ENCODE data around the gene CERS4.
A peak's percentile ranks its signal among the peaks of the same experiment; 100 is the strongest.

Gene CERS4

DNA sequence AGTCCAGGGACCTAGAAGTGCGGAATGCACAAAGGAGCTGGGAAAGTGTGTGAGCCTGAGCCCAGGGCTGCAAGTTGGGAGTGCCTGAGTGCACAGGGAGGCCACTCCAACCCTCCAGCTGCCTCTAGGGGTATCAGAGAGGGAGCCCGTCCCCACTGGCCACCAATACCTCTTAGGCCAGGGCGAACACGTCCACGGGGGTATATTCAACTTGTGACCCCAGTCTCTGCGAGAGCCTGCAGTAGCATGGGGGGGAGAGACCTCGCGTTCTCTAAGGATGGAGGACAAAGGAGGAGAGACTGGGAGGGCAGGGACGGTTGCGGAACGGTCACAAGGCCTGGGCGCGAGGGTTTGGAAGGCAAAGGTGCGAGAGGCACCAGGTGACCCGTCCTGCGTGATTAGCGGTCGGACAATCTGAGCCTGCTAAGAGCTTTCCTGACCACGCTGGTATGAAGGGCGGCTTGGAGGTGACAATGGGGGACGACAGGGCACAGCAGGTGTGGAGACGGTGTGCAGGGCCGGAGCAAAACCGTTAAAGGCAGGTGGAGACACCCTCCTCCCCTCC, 98.3 kb downstream of the CERS4 start:
- Histone ChIP-seq H2BK120ac (ENCODE audit: low read depth, low read length) (no peak overlapping the region), H2BK12ac (ENCODE audit: low read length in 2 of 2) (no peak overlapping the region), H3K4me1 (ENCODE audit: control insufficient read depth, insufficient read depth, low read depth, low read length) (peaks cover 21% of the 10 kb centered on the region), H3K27me3 (ENCODE audit: control insufficient read depth in 1 of 2, insufficient read depth in 1 of 2, low read length in 2 of 2) (no peaks in the 10 kb centered on the region), H3K9me3 (ENCODE audit: control insufficient read depth, low read length) (no peaks in the 10 kb centered on the region), H3K4me2 (ENCODE audit: low read length, poor library complexity, severe bottlenecking) (peak overlapping the region; percentile 79), H3K27ac (ENCODE audit: low read length, poor library complexity, severe bottlenecking) (no peak overlapping the region), H3K18ac (ENCODE audit: low read depth in 1 of 2, low read length in 2 of 2) (peak overlapping the region in 1 of 2 experiments; percentile 15), H3K14ac (ENCODE audit: low read length in 2 of 2) (no peak overlapping the region), H2BK5ac (ENCODE audit: low read depth, low read length, poor library complexity, severe bottlenecking) (no peak overlapping the region), H3K36me3 (ENCODE audit: control insufficient read depth in 1 of 2, insufficient read depth in 2 of 2, low read depth in 1 of 2, low read length in 2 of 2) (peaks cover 31 to 56% of the 10 kb centered on the region in 2 experiments), H3K23ac (ENCODE audit: low read length in 2 of 2) (no peak overlapping the region), H3K9ac (ENCODE audit: low read length) (peak overlapping the region; percentile 69), H4K8ac (ENCODE audit: low read length) (peak overlapping the region; percentile 42), H3K4ac (ENCODE audit: low read depth in 1 of 2, low read length in 2 of 2) (no peak overlapping the region), H2AFZ (ENCODE audit: low read depth, low read length) (peak overlapping the region; percentile 74), H3K4me3 (ENCODE audit: insufficient read depth in 1 of 2, low read depth in 1 of 2, low read length in 2 of 2) (peak overlapping the region; percentile 65 to 82), H2AK5ac (ENCODE audit: low read length, severe bottlenecking) (no peak overlapping the region), H3K79me1 (replicated peaks; ENCODE audit: low read length, poor library complexity, severe bottlenecking) (peaks cover 14% of the 10 kb centered on the region), H4K91ac (ENCODE audit: low read length) (no peak overlapping the region), H2BK15ac (ENCODE audit: low read depth, poor library complexity, severe bottlenecking) (no peak overlapping the region)
- 15% methylated on average over 24 of the region's 24 CpGs for WGBS
- no peak for DNase-seq

GRCh38 chr19:8307965-8308866, 99.0 kb downstream of the CERS4 start, which contains the start of gene CD320:
TSS of gene CD320 (minus strand) at chr19:8308358. CDS start at chr19:8308290, 68 bp downstream.
- Histone ChIP-seq H3K4me3 (ENCODE audit: insufficient read depth in 1 of 2, low read depth in 1 of 2, low read length in 2 of 2) (peak within 1 kb of the TSS; percentile 65 to 82), H3K27ac (ENCODE audit: low read length, poor library complexity, severe bottlenecking) (no peak within 1 kb of the TSS), H3K14ac (ENCODE audit: low read length in 2 of 2) (peak within 1 kb of the TSS in 1 of 2 experiments; percentile 29), H4K91ac (ENCODE audit: low read length) (no peak within 1 kb of the TSS), H3K23ac (ENCODE audit: low read length in 2 of 2) (peak within 1 kb of the TSS in 1 of 2 experiments; percentile 20), H3K79me1 (replicated peaks; ENCODE audit: low read length, poor library complexity, severe bottlenecking) (peaks cover 14% of the 10 kb centered on the region), H3K9me3 (ENCODE audit: control insufficient read depth, low read length) (no peaks in the 10 kb centered on the region), H3K9ac (ENCODE audit: low read length) (peak within 1 kb of the TSS; percentile 69), H2AFZ (ENCODE audit: low read depth, low read length) (peak within 1 kb of the TSS; percentile 74), H3K27me3 (ENCODE audit: control insufficient read depth in 1 of 2, insufficient read depth in 1 of 2, low read length in 2 of 2) (no peaks in the 10 kb centered on the region), H3K4ac (ENCODE audit: low read depth in 1 of 2, low read length in 2 of 2) (peak within 1 kb of the TSS in 1 of 2 experiments; percentile 27), H3K36me3 (ENCODE audit: control insufficient read depth in 1 of 2, insufficient read depth in 2 of 2, low read depth in 1 of 2, low read length in 2 of 2) (peaks cover 33 to 61% of the 10 kb centered on the region in 2 experiments), H2BK5ac (ENCODE audit: low read depth, low read length, poor library complexity, severe bottlenecking) (no peak within 1 kb of the TSS), H3K18ac (ENCODE audit: low read depth in 1 of 2, low read length in 2 of 2) (peak within 1 kb of the TSS in 1 of 2 experiments; percentile 49), H3K4me1 (ENCODE audit: control insufficient read depth, insufficient read depth, low read depth, low read length) (peaks cover 21% of the 10 kb centered on the region), H2BK120ac (ENCODE audit: low read depth, low read length) (no peak within 1 kb of the TSS), H2BK12ac (ENCODE audit: low read length in 2 of 2) (no peak within 1 kb of the TSS), H2BK15ac (ENCODE audit: low read depth, poor library complexity, severe bottlenecking) (no peak within 1 kb of the TSS), H3K4me2 (ENCODE audit: low read length, poor library complexity, severe bottlenecking) (peak within 1 kb of the TSS; percentile 79), H4K8ac (ENCODE audit: low read length) (peak within 1 kb of the TSS; percentile 42), H2AK5ac (ENCODE audit: low read length, severe bottlenecking) (no peak within 1 kb of the TSS)
- peak; percentile 92 for DNase-seq
- under 1% methylated on average over 48 of the region's 63 CpGs for WGBS

DNA sequence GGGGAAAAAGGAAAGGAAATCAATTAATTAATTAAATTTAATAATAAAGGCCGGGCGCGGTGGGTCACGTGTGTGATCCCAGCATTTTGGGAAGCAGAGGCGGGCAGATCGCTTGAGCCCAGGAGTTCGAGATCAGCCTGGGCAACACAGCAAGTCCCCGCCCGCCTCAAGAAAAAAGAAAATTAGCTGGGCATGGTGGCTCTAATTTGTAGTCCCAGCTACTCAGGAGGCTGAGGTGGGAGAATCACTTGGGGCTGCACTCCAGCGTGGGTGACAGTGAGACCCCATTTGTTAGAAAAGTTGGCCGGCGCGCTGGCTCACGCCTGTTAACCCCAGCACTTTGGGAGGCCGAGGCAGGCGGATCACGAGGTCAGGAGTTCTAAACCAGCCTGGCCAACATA, 99.7 kb downstream of the CERS4 start:
- Histone ChIP-seq H3K4me3 (ENCODE audit: insufficient read depth in 1 of 2, low read depth in 1 of 2, low read length in 2 of 2) (peak overlapping the region in 1 of 2 experiments; percentile 82), H2BK5ac (ENCODE audit: low read depth, low read length, poor library complexity, severe bottlenecking) (no peak overlapping the region), H4K91ac (ENCODE audit: low read length) (no peak overlapping the region), H3K27ac (ENCODE audit: low read length, poor library complexity, severe bottlenecking) (no peak overlapping the region), H3K23ac (ENCODE audit: low read length in 2 of 2) (no peak overlapping the region), H3K9me3 (ENCODE audit: control insufficient read depth, low read length) (no peaks in the 10 kb centered on the region), H3K27me3 (ENCODE audit: control insufficient read depth in 1 of 2, insufficient read depth in 1 of 2, low read length in 2 of 2) (no peaks in the 10 kb centered on the region), H2AK5ac (ENCODE audit: low read length, severe bottlenecking) (no peak overlapping the region), H2BK12ac (ENCODE audit: low read length in 2 of 2) (no peak overlapping the region), H3K36me3 (ENCODE audit: control insufficient read depth in 1 of 2, insufficient read depth in 2 of 2, low read depth in 1 of 2, low read length in 2 of 2) (peaks cover 40 to 59% of the 10 kb centered on the region in 2 experiments), H2BK120ac (ENCODE audit: low read depth, low read length) (no peak overlapping the region), H2BK15ac (ENCODE audit: low read depth, poor library complexity, severe bottlenecking) (no peak overlapping the region), H2AFZ (ENCODE audit: low read depth, low read length) (no peak overlapping the region), H3K4ac (ENCODE audit: low read depth in 1 of 2, low read length in 2 of 2) (no peak overlapping the region), H3K9ac (ENCODE audit: low read length) (peak overlapping the region; percentile 69), H3K18ac (ENCODE audit: low read depth in 1 of 2, low read length in 2 of 2) (no peak overlapping the region), H3K14ac (ENCODE audit: low read length in 2 of 2) (no peak overlapping the region), H4K8ac (ENCODE audit: low read length) (no peak overlapping the region), H3K79me1 (replicated peaks; ENCODE audit: low read length, poor library complexity, severe bottlenecking) (peaks cover 14% of the 10 kb centered on the region), H3K4me1 (ENCODE audit: control insufficient read depth, insufficient read depth, low read depth, low read length) (peaks cover 19% of the 10 kb centered on the region), H3K4me2 (ENCODE audit: low read length, poor library complexity, severe bottlenecking) (peak overlapping the region; percentile 79)
- no peak for DNase-seq
- 82% methylated on average over 14 of the region's 17 CpGs for WGBS
